GM12801 (cell line): Measurements from ENCODE around the gene MVB12A.

ENCODE experiments used
- CTCF ChIP-seq: IDR thresholded peaks from one replicate; pipeline ENCODE4 v1.5.1; 2011; ENCODE audit warnings: control low read depth; ENCODE audit not compliant: insufficient read length; ENCODE audit errors: extremely low read depth

The MVB12A gene

GRCh38 chr19:17423429-17424208 is 3.8 kb downstream of the MVB12A start:
- TF ChIP-seq CTCF = no peak

- TF ChIP-seq CTCF = no peak
These were observed 5.0 kb downstream of the MVB12A start for GRCh38 chr19:17424743-17425365.

- no peak for TF ChIP-seq CTCF
These were observed 9.8 kb downstream of the MVB12A start for GRCh38 chr19:17429641-17430113.

GRCh38 chr19:17431417-17431816 is 11.6 kb downstream of the MVB12A start:
- TF ChIP-seq CTCF = no peak

GRCh38 chr19:17435218-17435617 is 15.4 kb downstream of the MVB12A start:
- TF ChIP-seq CTCF = no peak

- no peak for TF ChIP-seq CTCF
These were observed 16.4 kb downstream of the MVB12A start for GRCh38 chr19:17436094-17436873.

- TF ChIP-seq CTCF = no peak
These were observed 17.0 kb downstream of the MVB12A start for GRCh38 chr19:17436874-17437267.
